Activated gamma-delta T cell treated with anti-CD3 and anti-CD28 coated beads, Interleukin-2, amount 50 U/mL, for 16 hours (primary cell): ENCODE measurements around the gene NT5C3B.
"Not testable (repeated sequence)": the region's sequence is repeated elsewhere in the genome, so short reads cannot be mapped to it uniquely, and the experiment has no call there.

ENCODE experiments used
- DNase-seq: peaks from one replicate; pipeline ENCODE4 v3.0.0-alpha.2; 2020; ENCODE audit warnings: low read depth

NT5C3B gene

GRCh38 chr17:41839448-41839847 is 3.4 kb upstream of the NT5C3B start:
- not testable (repeated sequence) for DNase-seq

DNA sequence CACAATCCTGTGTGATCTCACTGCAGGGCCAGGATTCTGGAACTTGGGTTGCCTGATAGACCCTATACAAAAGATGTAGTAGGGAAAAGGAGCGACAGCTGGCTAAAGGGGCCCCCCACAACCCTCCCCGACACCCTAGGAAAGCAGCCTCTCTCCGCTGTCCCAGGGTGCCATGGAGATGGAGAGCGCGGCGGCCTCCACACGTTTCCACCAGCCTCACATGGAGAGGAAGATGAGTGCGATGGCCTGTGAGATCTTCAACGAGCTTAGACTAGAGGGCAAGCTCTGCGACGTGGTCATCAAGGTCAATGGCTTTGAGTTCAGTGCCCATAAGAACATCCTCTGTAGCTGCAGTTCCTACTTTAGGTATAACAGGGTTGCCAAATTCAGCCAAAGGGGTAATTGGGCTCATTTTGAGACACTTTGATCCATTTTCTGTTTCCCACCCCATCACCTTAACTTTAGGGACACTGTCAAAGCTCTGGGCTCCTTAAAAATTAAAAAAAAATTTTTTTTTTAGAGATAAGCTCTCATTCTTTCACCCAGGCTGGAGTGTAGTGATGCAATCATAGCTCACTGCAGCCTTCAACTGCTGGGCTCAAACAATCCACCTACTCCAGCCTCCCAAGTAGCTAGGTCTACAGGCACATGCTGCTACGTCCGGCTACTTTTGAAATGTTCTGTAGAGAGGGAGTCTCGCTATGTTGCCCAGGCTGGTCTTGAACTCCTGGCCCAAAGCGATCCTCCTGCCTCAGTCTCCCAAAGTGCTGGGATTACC is 1.9 kb upstream of the NT5C3B start, which contains the start of gene KLHL10:
KLHL10 (plus strand) TSS at position 65 of the 778 bp plus-strand sequence; CDS start at position 173, 108 bp downstream.
- no peak for DNase-seq

- no peak for DNase-seq
Measured at GRCh38 chr17:41836550-41837196, 641 bp upstream of the NT5C3B start.

DNA sequence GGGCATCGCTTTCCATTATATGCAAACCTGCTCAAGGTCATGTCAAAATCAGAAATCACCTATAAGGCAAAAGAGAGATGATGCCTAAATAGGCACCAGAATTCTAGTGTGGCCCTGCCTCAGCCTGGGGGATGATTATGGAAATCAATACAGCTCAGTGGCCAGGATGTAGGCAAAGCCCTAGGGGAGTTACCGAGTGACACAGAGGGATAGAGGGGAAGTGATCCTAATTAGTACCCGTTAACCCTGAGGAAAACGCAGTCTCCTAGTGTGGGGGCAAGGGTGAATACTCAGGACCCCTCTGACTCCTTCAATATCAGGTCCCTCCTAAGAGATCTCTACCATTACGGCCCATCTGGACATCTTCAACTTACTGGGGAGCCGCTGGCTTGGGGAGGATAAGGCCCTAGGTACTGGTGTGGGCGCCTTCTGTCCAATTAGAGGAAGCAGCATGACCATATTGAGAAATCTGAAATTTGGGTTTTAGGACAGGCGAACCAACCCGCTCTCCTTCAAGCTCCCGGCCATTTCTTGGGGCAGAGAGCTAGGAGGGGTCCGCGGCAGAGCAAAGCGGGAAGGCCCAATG is 725 bp downstream of the NT5C3B start:
- no peak for DNase-seq

DNA sequence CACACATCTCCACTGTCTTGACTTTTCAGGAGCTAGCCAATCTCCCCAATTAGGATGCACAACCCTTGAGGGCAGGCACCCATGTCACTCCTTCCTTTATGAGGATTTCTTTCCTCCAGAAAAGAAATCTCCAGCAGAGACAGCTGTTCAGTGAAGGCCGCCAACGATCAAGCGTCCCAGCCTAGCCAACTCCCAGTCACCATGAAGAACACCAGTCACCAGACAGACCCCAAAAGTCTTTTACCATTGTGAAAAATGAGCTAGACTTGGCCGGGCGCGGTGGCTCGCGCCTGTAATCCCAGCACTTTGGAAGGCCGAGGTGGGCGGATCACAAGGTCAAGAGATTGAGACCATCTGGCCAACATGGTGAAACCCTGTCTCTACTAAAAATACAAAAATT is 6.1 kb downstream of the NT5C3B start:
- not testable (repeated sequence) for DNase-seq

DNA sequence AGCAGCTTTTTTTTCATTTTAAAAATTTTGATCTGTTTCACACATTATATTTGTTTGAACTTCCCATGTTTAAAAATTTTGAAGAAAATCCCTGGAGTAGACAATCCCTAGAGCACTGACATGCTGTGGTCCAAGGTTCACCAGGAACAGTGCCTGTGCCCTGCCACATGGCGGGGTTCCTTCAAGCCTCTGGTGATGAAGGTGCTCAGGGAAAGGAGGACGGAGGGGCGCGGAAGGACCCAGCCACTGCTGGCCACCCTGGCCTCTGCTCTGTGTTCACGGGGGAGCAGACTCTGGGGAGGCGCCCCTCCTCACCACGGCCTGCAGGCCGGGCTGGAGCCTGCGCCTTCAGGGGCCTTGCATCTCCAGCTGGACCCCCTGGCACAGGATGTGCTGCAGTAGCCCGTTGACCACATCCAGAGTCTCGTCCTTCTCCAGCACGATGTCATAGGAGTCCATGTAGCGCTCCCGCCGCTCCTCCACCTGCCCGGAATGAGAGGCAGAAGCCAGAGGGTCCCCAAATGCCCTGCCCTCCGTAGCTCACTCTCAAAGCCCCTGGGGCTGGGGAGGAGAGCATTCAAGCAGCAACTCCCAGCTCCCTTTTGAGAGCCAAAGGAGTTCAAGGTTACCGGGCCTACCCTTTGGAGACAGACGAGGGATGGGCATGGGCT is 10.7 kb downstream of the NT5C3B start:
- DNase-seq, result no peak

DNA sequence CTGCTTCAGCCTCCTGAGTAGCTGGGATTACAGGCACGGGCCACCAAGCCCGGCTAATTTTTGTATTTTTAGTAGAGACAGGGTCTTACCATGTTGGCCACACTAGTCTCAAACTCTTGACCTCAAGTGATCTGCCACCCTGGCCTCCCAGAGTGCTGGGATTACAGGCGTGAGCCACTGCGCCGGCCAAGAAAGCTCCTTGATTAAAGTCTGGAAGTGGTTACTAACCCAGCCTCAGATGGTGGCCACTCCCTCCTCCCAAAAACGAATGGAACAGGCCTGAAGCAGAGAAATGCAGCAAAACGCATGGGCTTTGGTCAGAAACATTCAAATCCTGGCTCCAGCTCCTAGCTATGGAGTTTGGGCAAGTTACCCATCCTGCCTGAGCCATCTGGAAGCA is 11.9 kb downstream of the NT5C3B start:
- DNase-seq, result no peak

DNA sequence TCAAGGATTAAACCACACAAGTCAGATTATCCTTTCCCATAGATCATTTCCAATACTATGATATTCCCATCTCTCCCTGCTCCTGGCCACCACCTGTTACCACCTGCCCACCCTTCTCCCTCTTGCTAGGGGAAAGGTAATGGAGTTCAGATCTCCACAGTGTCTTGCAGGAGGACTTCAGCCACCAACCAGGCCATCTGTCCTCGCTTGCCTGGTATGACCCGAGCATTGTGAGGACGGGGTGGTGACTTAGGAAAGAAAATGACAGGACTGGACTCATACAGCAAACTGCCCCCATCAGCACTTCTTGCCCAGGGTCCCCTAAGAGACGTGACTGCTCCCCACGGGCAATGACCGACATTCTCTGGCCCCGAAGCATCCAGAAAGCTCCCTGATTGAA is 12.5 kb downstream of the NT5C3B start:
- DNase-seq, result no peak

- DNase-seq, result no peak
Measured at GRCh38 chr17:41823141-41823524, 12.9 kb downstream of the NT5C3B start.

DNA sequence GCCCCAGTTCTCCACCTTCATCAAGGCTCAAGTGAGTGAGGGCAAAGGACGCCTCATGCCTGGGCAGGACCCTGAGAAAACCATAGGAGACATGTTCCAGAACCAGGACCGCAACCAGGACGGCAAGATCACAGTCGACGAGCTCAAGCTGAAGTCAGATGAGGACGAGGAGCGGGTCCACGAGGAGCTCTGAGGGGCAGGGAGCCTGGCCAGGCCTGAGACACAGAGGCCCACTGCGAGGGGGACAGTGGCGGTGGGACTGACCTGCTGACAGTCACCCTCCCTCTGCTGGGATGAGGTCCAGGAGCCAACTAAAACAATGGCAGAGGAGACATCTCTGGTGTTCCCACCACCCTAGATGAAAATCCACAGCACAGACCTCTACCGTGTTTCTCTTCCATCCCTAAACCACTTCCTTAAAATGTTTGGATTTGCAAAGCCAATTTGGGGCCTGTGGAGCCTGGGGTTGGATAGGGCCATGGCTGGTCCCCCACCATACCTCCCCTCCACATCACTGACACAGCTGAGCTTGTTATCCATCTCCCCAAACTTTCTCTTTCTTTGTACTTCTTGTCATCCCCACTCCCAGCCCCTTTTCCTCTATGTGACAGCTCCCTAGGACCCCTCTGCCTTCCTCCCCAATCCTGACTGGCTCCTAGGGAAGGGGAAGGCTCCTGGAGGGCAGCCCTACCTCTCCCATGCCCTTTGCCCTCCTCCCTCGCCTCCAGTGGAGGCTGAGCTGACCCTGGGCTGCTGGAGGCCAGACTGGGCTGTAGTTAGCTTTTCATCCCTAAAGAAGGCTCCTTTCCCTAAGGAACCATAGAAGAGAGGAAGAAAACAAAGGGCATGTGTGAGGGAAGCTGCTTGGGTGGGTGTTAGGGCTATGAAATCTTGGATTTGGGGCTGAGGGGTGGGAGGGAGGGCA is 13.6 kb downstream of the NT5C3B start:
- no peak for DNase-seq

- DNase-seq, result no peak
Measured at GRCh38 chr17:41821776-41822175, 14.3 kb downstream of the NT5C3B start.

GRCh38 chr17:41818024-41818423 is 18.0 kb downstream of the NT5C3B start:
- no peak for DNase-seq

DNA sequence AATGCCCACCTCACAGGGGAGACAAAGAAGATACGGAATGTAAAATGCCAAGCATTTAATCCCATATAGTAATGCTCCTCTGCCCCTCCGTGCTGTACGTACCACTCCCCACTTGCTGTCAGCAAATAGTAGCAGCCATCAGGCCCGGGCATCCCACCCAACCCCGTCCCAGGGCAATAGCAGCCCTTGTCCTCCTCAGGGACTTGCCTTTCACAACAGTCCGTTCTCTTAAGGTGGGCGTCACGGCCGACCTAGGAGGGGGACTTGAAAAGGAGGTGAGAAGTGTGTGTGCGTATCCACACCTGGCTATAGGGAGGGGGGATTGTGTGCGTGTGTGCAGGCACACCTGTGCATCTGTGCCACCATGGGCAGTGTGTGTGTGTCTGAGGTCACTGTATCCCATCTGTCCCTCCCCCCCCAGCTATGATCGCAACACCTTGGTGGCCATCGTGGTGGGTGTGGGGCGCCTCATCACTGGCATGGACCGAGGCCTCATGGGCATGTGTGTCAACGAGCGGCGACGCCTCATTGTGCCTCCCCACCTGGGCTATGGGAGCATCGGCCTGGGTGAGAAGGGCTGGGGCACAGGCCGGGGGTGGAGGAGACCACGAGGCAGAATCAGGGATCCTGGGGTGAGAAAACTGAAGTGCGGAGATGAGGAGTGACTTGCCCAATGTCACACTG is 19.3 kb downstream of the NT5C3B start:
- DNase-seq, result no peak

DNA sequence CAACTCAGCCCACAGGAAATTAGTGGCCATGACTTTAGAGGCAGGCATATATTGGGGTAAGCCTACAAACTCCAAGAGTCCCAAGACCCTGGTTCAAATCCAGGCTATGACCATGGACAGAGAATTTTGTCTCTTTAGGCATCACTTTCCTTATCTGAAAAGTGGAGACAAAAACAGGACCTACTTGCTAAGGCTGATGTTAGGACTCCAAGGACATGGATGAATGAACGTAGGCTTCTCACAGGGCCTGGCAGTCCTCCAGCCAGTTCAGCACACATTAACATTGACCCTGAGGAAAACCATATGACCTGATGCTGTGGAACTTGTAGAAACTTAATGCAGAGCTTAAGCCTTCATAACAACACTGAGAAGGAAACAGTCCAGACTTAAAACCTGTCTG is 21.8 kb downstream of the NT5C3B start:
- DNase-seq, result no peak

- DNase-seq, result no peak
Measured at GRCh38 chr17:41813699-41814124, 22.3 kb downstream of the NT5C3B start.

GRCh38 chr17:41813152-41813680 is 22.8 kb downstream of the NT5C3B start:
- DNase-seq, result no peak

- DNase-seq, result peak; percentile 42
Measured at GRCh38 chr17:41812381-41813151, 23.5 kb downstream of the NT5C3B start, which contains the start of gene FKBP10. FKBP10 (plus strand) TSS chr17:41813004; CDS start chr17:41813035, 31 bp downstream.

DNA sequence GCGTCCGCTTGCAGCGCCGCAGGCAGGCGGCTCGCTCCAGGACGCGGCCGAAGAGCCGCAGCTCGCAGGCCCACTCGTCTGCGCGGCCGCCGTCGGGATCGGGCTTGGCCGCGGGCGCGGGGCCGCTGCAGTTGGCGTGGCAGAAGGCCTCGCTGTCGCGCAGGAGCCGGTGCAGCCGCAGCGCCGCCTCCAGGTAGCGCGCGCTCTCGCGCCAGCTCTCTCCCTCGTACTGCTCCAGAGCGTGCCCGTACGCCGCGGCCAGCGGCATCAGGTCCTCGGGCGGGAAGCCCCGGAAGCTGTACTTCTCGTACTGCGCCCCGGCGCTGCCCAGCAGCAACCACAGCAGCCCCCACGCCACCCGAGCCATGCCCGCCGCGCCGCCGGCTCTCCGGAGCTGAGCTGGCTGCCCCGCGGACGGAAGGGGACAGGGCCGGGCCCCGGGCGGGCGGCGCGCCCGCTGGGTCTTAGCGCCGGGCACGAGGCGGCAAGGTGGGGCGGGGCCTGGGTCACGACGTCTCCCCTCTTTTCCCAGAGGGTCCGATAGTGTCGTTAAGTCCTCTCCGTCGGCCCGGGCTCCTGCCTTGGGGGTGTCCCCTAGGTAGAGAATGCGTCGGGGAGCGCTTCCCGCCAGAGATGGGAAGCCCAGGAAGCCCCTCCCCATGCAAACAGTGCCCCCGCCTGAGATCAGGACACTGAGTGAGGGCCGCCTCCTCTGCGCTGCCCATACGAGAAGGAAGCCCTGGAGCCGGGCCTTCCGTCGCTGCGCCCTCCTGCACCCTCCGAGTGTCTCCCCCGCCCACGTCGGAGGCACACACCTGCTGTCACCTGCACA is 24.3 kb downstream of the NT5C3B start, which contains the start of gene P3H4:
P3H4 (minus strand) TSS at position 401 of the 832 bp plus-strand sequence; CDS start at position 367, 34 bp downstream.
- DNase-seq, result peak; percentile 50
